Parathyroid adenoma (tissue), 2 donors: ENCODE data around the gene BIN2.

Experiments used
- H2AFZ ChIP-seq: fragments of 300-600 bp; sonication (generic); one replicate; pipeline ENCODE4 v1.7.0; 2017; ENCODE audit warnings: antibody characterized with exemption, mild to moderate bottlenecking
- H3K27ac ChIP-seq: fragments of 300-600 bp; sonication (generic); one replicate; pipeline ENCODE4 v1.7.0; 2017
- H3K27me3 ChIP-seq: fragments of 300-600 bp; sonication (generic); one replicate; pipeline ENCODE4 v1.7.0; 2017; ENCODE audit warnings: low read length; ENCODE audit not compliant: control insufficient read depth, insufficient read depth
- H3K36me3 ChIP-seq: fragments of 300-600 bp; sonication (generic); one replicate; pipeline ENCODE4 v1.7.0; 2017; ENCODE audit warnings: low read length; ENCODE audit not compliant: control insufficient read depth, insufficient read depth
- H3K4me1 ChIP-seq: fragments of 300-600 bp; sonication (generic); one replicate; pipeline ENCODE4 v1.7.0; 2017; ENCODE audit warnings: control low read depth
- H3K4me2 ChIP-seq: fragments of 300-600 bp; sonication (generic); one replicate; pipeline ENCODE4 v1.7.0; 2017; ENCODE audit warnings: low read length
- H3K4me3 ChIP-seq: fragments of 300-600 bp; sonication (generic); one replicate; pipeline ENCODE4 v1.7.0; 2017; ENCODE audit warnings: low read depth, low read length
- H3K79me2 ChIP-seq: fragments of 300-600 bp; sonication (generic); one replicate; pipeline ENCODE4 v1.7.0; 2017; ENCODE audit warnings: control low read depth
- H3K9ac ChIP-seq: fragments of 300-600 bp; sonication (generic); one replicate; pipeline ENCODE4 v1.7.0; 2017; ENCODE audit warnings: mild to moderate bottlenecking
- H3K9me3 ChIP-seq: fragments of 300-600 bp; sonication (generic); one replicate; pipeline ENCODE4 v1.7.0; 2017; ENCODE audit warnings: low read length; ENCODE audit not compliant: control insufficient read depth
- TF ChIP-seq, protein P1 (sequence below): fragments of 300-600 bp; sonication (generic); IDR thresholded peaks from one replicate; pipeline ENCODE4 v1.7.0; 2017; ENCODE audit warnings: antibody characterized with exemption, mild to moderate bottlenecking
- donor health status: primary hyperparathyroidism.

The BIN2 gene

DNA sequence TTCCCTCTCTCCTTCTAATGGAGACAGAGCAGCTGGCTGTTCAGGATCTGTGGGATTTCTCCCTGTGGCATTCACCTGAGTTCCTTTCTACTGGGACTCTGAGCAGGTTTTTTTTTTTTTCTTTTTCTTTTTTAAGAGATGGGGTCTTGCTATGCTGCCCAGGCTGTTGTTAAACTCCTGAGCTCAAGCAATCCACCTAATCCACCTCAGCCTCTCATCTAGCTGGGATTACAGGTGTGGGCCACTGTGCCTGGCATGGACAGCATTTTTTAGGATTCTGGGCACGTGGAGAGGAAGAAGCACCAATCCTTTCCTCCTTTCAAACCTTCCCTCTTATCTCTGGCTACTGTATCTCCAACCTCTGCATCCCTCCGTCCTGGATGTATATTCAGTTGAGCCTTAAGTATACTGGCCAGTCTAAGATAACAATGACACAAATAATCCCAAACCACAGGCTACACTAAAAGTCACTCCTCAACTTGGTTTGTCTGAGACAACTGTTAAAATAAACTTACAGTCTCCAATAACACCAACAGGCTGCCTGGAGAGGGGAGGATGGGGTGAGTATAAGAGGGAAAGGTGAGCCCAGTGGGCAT is 38.9 kb upstream of the BIN2 start:
- Histone ChIP-seq H3K27me3 (no peaks in the 10 kb centered on the region), H3K36me3 (no peaks in the 10 kb centered on the region), H3K79me2 (no peaks in the 10 kb centered on the region), H3K4me1 (no peaks in the 10 kb centered on the region), H2AFZ (no peak overlapping the region), H3K9me3 (no peaks in the 10 kb centered on the region), H3K4me2 (no peak overlapping the region), H3K4me3 (no peak overlapping the region), H3K9ac (no peak overlapping the region), H3K27ac (no peak overlapping the region)
- TF ChIP-seq, protein P1, sequence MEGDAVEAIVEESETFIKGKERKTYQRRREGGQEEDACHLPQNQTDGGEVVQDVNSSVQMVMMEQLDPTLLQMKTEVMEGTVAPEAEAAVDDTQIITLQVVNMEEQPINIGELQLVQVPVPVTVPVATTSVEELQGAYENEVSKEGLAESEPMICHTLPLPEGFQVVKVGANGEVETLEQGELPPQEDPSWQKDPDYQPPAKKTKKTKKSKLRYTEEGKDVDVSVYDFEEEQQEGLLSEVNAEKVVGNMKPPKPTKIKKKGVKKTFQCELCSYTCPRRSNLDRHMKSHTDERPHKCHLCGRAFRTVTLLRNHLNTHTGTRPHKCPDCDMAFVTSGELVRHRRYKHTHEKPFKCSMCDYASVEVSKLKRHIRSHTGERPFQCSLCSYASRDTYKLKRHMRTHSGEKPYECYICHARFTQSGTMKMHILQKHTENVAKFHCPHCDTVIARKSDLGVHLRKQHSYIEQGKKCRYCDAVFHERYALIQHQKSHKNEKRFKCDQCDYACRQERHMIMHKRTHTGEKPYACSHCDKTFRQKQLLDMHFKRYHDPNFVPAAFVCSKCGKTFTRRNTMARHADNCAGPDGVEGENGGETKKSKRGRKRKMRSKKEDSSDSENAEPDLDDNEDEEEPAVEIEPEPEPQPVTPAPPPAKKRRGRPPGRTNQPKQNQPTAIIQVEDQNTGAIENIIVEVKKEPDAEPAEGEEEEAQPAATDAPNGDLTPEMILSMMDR = no peak

DNA sequence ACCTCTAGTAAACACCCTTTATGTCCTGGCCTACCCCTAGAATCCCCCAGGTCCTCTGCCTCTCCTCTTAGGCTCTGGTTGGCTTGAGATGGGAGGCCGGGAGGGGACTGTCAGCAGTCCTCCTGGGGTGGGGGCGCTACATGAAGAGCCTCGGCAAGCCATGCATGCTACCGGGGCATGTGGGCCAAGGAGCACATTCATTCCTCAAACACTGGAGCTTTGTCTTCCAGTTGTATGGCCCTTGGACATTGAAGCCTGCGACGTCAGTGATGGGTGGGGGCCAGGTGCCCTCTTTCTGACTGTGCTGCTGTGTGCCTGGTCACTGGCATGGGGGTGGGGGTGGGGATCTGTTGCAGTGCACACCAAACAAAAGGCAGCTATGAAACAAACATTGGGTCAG is 38.3 kb upstream of the BIN2 start:
- Histone ChIP-seq H3K4me3 (no peak overlapping the region), H3K4me2 (no peak overlapping the region), H3K9ac (no peak overlapping the region), H3K9me3 (no peaks in the 10 kb centered on the region), H3K27ac (no peak overlapping the region), H3K4me1 (no peaks in the 10 kb centered on the region), H3K79me2 (no peaks in the 10 kb centered on the region), H3K36me3 (no peaks in the 10 kb centered on the region), H2AFZ (no peak overlapping the region), H3K27me3 (no peaks in the 10 kb centered on the region)
- TF ChIP-seq, protein P1 = no peak

DNA sequence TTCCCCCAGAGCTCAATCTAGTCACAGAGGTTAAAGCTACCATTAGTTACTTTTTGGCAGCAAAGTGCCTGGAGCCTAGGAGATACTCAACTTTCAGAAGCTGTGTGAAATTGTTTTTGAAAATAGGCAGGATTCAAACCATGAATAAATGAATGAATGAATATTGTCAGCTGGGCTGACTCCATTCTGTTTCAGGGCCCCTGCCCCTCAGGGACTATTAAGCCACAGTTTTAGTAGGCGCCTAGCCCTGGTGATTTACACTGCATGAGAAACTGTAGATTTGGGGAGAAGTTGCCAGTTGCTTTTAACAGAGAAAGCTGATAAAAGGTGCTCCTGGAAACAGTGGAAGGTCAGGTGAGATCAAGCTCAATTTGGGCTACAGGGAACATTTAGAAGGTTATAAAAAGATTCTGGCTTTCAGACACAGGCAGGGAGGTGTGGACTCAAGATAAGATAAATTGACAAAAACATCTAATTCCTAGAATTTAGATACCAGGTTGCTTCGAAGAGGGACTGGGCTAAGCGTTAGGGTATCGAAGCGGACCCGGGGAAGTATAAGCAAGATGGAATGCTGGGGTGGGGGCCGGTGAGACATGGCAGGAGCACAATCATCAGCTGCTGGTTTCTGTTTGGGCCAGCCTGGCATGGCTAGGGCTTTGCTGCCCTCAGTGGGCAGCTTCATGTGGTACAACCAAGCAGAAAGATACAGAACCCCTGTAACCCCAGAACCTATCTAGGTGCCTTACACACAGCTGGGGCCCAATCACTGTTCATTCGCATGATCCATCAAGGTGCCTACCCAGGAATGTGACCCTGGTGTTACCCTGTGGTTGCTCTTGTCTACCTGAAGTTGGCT is 37.4 kb upstream of the BIN2 start:
- Histone ChIP-seq H3K79me2 (no peaks in the 10 kb centered on the region), H3K9me3 (no peaks in the 10 kb centered on the region), H3K27me3 (no peaks in the 10 kb centered on the region), H2AFZ (no peak overlapping the region), H3K4me2 (no peak overlapping the region), H3K4me3 (no peak overlapping the region), H3K27ac (no peak overlapping the region), H3K36me3 (no peaks in the 10 kb centered on the region), H3K9ac (no peak overlapping the region), H3K4me1 (no peaks in the 10 kb centered on the region)
- TF ChIP-seq, protein P1 = no peak

DNA sequence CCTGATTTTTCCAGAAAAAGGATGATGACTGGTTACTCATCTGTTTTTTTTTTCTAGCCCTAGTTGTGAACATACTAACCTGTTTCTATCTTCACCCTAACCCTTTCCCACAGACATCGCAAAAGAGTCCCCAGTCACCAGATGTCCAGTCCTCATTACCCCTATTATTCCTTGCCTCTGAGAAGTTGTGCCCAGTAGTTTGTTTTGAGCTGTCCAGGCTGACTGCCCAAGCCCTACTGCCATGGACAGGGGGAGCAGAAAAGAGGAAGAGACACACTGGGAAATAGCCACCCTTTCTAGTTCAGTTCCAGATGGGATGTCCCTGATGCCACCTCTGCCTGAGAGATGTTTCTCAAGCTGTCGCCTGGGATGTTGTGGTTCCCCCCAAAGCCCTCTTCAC is 36.3 kb upstream of the BIN2 start:
- no peaks in the 10 kb centered on the region for H3K79me2 ChIP-seq
- H3K4me3 ChIP-seq = no peak overlapping the region
- H3K9me3 ChIP-seq = no peaks in the 10 kb centered on the region
- no peak overlapping the region for H3K9ac ChIP-seq
- no peak overlapping the region for H3K4me2 ChIP-seq
- TF ChIP-seq, protein P1 = no peak
- no peaks in the 10 kb centered on the region for H3K27me3 ChIP-seq
- no peaks in the 10 kb centered on the region for H3K36me3 ChIP-seq
- H2AFZ ChIP-seq = no peak overlapping the region
- H3K4me1 ChIP-seq = no peaks in the 10 kb centered on the region
- no peak overlapping the region for H3K27ac ChIP-seq
